Suprapubic skin (tissue), 4 donors: ENCODE data around the gene CD9. TPM values are rescaled to one million over a fixed set of nuclear protein-coding genes. Genes with fewer than 3 reads are reported as not detected.

Experiments
- DNase-seq, 2 donors: peaks; one replicate each; pipeline ENCODE4 v3.0.0-alpha.2; 2019; ENCODE audit warnings: low spot score in 2 of 2
- H3K27ac ChIP-seq: fragments of 200-600 bp; sonication (generic); one replicate; pipeline ENCODE4 v1.5.1; 2019
- H3K27me3 ChIP-seq: fragments of 200-600 bp; sonication (generic); one replicate; pipeline ENCODE4 v1.5.1; 2019
- H3K36me3 ChIP-seq: fragments of 200-600 bp; sonication (generic); one replicate; pipeline ENCODE4 v1.5.1; 2019
- H3K4me1 ChIP-seq: fragments of 200-600 bp; sonication (generic); one replicate; pipeline ENCODE4 v1.5.1; 2019
- H3K4me3 ChIP-seq: fragments of 200-600 bp; sonication (generic); one replicate; pipeline ENCODE4 v1.5.1; 2019; ENCODE audit warnings: mild to moderate bottlenecking
- H3K9me3 ChIP-seq: fragments of 200-600 bp; sonication (generic); one replicate; pipeline ENCODE4 v1.5.1; 2019
- EP300 ChIP-seq: sonication (generic); formaldehyde crosslinking; IDR thresholded peaks from one replicate; pipeline ENCODE4 v1.6.1; 2017; ENCODE audit warnings: antibody characterized with exemption
- POLR2A ChIP-seq, 2 donors: fragments of 450-650 bp; IDR thresholded peaks; one replicate each; pipeline ENCODE4 v1.6.1; 2017; ENCODE audit warnings: antibody characterized with exemption in 2 of 2, mild to moderate bottlenecking in 2 of 2, moderate library complexity in 2 of 2
- POLR2AphosphoS5 ChIP-seq, 3 donors: sonication (generic); formaldehyde crosslinking; IDR thresholded peaks; one replicate each; pipeline ENCODE4 v1.6.1; 2017; ENCODE audit warnings: antibody characterized with exemption in 3 of 3
- WGBS: methylation state at CpG from one replicate; pipeline ENCODE4 v1.1.5; 2018; 5-methylcytosine and 5-hydroxymethylcytosine counted together
- total RNA-seq, 4 donors: library from RNA; depleted of rRNA; stranded (reverse); fragments of >200 nt; gene quantifications; one replicate each; pipeline ENCODE4 v1.1.0, GENCODE V29; 2016
- TF ChIP-seq, protein P1 (sequence below), 2 donors: fragments of 200-600 bp in 1 of 2; fragments of 450-650 bp in 1 of 2; sonication (generic) in 1 of 2; IDR thresholded peaks; one replicate each; pipeline ENCODE4 v1.5.1; 2016 to 2019; ENCODE audit warnings: antibody characterized with exemption in 2 of 2, mild to moderate bottlenecking in 1 of 2, moderate library complexity in 1 of 2

Gene CD9
- total RNA-seq, 4 donors from 2014 or later = 420 to 548 (median 475) TPM

- Histone ChIP-seq H3K36me3 (peaks cover 23% of the 10 kb centered on the region), H3K27me3 (no peaks in the 10 kb centered on the region), H3K9me3 (no peaks in the 10 kb centered on the region), H3K4me1 (peaks cover 88% of the 10 kb centered on the region), H3K27ac (peak overlapping the region; percentile 96), H3K4me3 (no peak overlapping the region)
- TF ChIP-seq, protein P1, sequence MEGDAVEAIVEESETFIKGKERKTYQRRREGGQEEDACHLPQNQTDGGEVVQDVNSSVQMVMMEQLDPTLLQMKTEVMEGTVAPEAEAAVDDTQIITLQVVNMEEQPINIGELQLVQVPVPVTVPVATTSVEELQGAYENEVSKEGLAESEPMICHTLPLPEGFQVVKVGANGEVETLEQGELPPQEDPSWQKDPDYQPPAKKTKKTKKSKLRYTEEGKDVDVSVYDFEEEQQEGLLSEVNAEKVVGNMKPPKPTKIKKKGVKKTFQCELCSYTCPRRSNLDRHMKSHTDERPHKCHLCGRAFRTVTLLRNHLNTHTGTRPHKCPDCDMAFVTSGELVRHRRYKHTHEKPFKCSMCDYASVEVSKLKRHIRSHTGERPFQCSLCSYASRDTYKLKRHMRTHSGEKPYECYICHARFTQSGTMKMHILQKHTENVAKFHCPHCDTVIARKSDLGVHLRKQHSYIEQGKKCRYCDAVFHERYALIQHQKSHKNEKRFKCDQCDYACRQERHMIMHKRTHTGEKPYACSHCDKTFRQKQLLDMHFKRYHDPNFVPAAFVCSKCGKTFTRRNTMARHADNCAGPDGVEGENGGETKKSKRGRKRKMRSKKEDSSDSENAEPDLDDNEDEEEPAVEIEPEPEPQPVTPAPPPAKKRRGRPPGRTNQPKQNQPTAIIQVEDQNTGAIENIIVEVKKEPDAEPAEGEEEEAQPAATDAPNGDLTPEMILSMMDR (IDR thresholded peaks at IDR 0.05) = no peak
- TF ChIP-seq POLR2A (IDR thresholded peaks at IDR 0.05) = no peak
- TF ChIP-seq POLR2AphosphoS5 (IDR thresholded peaks at IDR 0.05) = no peak
- TF ChIP-seq EP300 = no peak
- DNase-seq = no peak
- 55% methylated on average over 3 of the region's 5 CpGs for WGBS
These were observed 31.4 kb downstream of the CD9 start for GRCh38 chr12:6231359-6232268.

GRCh38 chr12:6233121-6233971, 33.1 kb downstream of the CD9 start:
- Histone ChIP-seq H3K4me3 (no peak overlapping the region), H3K9me3 (no peaks in the 10 kb centered on the region), H3K27ac (peak overlapping the region; percentile 96), H3K36me3 (peaks cover 40% of the 10 kb centered on the region), H3K4me1 (peaks cover 71% of the 10 kb centered on the region), H3K27me3 (no peaks in the 10 kb centered on the region)
- 70% methylated on average over 14 of the region's 15 CpGs for WGBS
- TF ChIP-seq POLR2AphosphoS5 (IDR thresholded peaks at IDR 0.05) (peak in 1 of 3 donors; percentile 53), EP300 (no peak)
- no peak for DNase-seq

DNA sequence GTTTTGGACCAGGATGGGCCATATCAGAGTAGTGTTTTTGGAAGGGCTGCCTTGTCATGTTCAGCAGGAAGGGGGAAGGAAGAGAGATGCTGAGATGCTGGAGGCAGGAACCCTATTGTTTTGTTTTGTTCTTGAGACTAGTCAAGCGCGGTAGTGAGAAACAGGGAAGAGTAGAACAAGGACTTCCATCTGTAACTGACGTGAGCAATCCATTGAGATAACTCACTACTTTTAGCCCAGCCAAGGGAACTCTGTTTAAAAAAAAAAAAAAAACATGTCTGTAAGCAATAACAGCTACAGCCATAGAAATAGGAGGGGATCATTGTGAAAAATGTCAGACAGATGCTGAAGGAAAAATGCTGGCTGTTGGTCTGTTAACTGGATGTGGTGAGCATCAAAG, 34.0 kb downstream of the CD9 start:
- Histone ChIP-seq H3K4me3 (no peak overlapping the region), H3K27me3 (no peaks in the 10 kb centered on the region), H3K4me1 (peaks cover 62% of the 10 kb centered on the region), H3K9me3 (no peaks in the 10 kb centered on the region), H3K27ac (peak overlapping the region; percentile 96), H3K36me3 (peaks cover 49% of the 10 kb centered on the region)
- DNase-seq = no peak
- WGBS = 59% methylated on average over 3 of the region's 3 CpGs
- TF ChIP-seq, protein P1 (IDR thresholded peaks at IDR 0.05) = no peak
- TF ChIP-seq POLR2A (IDR thresholded peaks at IDR 0.05) (no peak), EP300 (no peak), POLR2AphosphoS5 (IDR thresholded peaks at IDR 0.05) (no peak)

GRCh38 chr12:6234906-6235305, 34.7 kb downstream of the CD9 start:
- H3K9me3 ChIP-seq = no peaks in the 10 kb centered on the region
- no peak for DNase-seq
- H3K4me1 ChIP-seq = peaks cover 55% of the 10 kb centered on the region
- WGBS = 68% methylated on average over 7 of the region's 7 CpGs
- H3K27me3 ChIP-seq = no peaks in the 10 kb centered on the region
- no peak overlapping the region for H3K4me3 ChIP-seq
- H3K27ac ChIP-seq = peak overlapping the region; percentile 96
- H3K36me3 ChIP-seq = peaks cover 53% of the 10 kb centered on the region
- TF ChIP-seq POLR2A (IDR thresholded peaks at IDR 0.05) (no peak), EP300 (no peak), POLR2AphosphoS5 (IDR thresholded peaks at IDR 0.05) (no peak)
- TF ChIP-seq, protein P1 (IDR thresholded peaks at IDR 0.05) = no peak

DNA sequence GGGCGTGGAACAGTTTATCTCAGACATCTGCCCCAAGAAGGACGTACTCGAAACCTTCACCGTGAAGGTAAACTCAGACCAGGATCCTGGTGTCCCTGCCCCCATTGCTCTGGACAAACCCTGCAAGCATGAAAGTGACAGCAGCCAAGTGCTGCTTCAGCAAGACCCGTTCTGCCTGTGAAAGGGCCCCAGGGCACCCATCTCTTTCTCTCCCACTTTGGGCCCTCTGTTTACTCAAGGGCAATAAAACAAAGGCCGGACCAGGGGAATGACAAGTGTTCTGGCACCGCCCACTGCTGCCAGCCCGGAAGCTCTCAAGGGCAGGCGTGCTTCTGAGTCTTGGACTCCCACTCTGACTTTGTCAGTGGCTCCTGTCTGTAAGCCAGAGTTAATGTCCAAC, 35.3 kb downstream of the CD9 start:
- Histone ChIP-seq H3K27ac (peak overlapping the region; percentile 96), H3K4me3 (no peak overlapping the region), H3K4me1 (peaks cover 50% of the 10 kb centered on the region), H3K9me3 (no peaks in the 10 kb centered on the region), H3K36me3 (peaks cover 55% of the 10 kb centered on the region), H3K27me3 (no peaks in the 10 kb centered on the region)
- no peak for DNase-seq
- TF ChIP-seq POLR2A (IDR thresholded peaks at IDR 0.05) (no peak), EP300 (no peak), POLR2AphosphoS5 (IDR thresholded peaks at IDR 0.05) (no peak)
- TF ChIP-seq, protein P1 (IDR thresholded peaks at IDR 0.05) = no peak
- 68% methylated on average over 9 of the region's 9 CpGs for WGBS
